Activated T-cell treated with anti-CD3 and anti-CD28 coated beads, Interleukin-2, amount 50 U/mL, for 1 hour (primary cell): Measurements from ENCODE around the gene LRRC17.

ENCODE experiments used
- DNase-seq: peaks from one replicate; pipeline ENCODE4 v3.0.0-alpha.2; 2020

LRRC17 gene, protein sequence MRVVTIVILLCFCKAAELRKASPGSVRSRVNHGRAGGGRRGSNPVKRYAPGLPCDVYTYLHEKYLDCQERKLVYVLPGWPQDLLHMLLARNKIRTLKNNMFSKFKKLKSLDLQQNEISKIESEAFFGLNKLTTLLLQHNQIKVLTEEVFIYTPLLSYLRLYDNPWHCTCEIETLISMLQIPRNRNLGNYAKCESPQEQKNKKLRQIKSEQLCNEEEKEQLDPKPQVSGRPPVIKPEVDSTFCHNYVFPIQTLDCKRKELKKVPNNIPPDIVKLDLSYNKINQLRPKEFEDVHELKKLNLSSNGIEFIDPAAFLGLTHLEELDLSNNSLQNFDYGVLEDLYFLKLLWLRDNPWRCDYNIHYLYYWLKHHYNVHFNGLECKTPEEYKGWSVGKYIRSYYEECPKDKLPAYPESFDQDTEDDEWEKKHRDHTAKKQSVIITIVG

DNA sequence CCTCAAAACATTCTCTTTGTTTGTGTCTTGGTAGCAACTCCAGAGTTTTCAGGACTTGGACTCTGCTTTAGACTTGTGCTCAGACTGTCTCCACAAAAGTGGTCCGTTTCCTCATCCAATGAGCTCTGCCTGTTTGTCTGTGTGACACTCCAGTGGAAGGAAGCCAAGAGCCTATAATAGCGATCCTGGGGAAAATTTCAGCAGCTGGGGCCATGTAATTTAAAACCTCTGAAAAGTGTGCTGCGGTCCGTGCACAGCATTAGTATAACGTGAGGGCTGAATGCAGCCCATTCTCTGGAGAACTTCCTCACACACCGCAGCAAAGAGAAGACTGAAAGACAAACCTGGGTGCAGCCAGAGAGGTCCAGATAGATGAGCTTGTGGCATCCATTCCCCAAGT lies at the start of gene LRRC17:
TSS of gene LRRC17 (plus strand) at position 259 of the 400 bp plus-strand sequence. CDS start 20,914 bp downstream, outside the sequence.
- no peak for DNase-seq

- DNase-seq: no peak
Observed at GRCh38 chr7:102864958-102865357, 47.8 kb upstream of the LRRC17 start.

- DNase-seq: no peak
Observed at GRCh38 chr7:102866535-102867215, 46.1 kb upstream of the LRRC17 start.

DNA sequence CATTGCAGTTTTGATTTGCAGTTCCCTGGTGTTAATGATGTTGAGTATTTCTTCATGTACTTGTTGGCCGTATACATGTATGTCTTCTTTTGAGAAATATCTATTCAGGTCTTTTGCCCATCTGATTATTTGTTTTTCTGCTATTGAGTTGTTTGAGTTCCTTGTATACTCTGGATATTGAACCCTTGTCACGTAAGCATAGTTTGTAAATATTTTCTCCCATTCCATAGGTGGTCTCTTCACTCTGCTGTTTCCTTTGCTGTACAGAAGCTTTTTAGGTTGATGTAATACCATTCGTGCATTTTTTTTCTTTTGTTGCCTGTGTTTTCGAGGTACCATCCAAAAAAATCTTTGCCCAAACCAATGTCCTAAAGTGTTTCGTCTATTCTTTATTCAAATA lies 43.6 kb upstream of the LRRC17 start:
- DNase-seq: no peak

DNA sequence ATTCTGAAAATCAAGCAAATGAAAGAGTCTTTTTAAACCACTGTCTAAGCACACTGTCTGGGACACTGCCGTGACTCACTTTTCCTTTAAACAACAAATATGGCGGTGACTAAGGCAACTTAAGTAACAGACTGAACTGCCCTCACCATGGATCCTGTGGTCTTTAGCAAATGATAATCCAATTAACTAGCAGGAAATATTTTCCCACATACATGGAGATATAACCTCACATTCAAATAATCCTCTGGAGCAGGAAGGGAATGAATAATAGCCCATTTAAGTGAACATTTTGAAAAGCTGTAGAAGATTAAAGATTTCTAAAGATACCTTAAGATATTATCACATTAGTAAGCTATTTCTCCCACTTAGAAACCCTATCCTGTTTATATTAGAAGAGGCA lies 40.3 kb upstream of the LRRC17 start:
- no peak for DNase-seq

- DNase-seq: no peak
Observed at GRCh38 chr7:102873470-102874165, 39.2 kb upstream of the LRRC17 start.

GRCh38 chr7:102874166-102874829 lies 38.5 kb upstream of the LRRC17 start:
- DNase-seq: no peak

DNA sequence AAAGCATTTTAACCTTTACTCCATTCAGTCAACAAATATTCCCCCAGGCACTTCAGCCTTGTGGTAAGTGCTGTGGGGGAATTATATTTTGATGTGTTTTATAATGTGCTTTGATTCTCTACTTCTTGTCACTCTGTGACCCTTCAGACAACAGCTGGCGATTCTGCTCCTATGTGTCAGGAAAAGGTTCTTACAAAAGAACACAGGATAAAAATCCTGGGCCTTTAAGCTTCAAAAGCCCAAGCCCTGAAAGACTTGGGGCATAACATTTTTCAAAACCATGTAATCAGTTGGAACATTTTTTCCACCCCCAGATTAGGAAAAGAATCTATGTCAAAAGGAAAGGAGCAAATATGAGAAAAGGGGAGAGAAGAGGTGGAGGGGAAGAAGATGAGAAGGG lies 37.8 kb upstream of the LRRC17 start:
- no peak for DNase-seq

DNA sequence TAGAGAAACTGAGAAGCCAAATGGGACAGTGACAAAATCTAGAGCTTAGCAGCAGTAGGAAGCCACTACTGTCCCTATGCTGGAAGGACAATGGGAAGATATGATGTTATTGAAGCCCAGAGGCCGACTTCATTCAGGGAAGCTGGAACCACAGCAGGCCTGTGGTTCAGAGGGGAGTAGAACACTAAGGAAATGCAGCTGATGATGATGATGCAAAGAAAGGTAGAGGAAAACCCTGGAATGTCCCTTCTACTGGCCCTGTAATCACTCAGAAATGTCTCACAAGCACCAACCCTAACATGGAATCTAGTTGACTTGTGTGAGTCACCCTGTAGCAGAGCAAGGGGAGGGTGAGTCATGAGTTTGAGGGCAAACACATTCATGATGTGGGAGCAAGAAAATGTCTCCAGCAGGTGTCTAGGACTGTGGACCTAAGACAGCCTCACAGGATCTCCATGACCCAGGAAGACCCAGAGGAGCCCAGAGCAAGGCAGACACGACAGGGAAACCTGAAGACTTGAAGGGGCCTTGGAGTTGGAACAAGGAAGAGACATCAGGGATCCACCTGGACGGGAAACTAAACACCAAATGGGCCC lies 37.0 kb upstream of the LRRC17 start:
- DNase-seq: no peak

DNA sequence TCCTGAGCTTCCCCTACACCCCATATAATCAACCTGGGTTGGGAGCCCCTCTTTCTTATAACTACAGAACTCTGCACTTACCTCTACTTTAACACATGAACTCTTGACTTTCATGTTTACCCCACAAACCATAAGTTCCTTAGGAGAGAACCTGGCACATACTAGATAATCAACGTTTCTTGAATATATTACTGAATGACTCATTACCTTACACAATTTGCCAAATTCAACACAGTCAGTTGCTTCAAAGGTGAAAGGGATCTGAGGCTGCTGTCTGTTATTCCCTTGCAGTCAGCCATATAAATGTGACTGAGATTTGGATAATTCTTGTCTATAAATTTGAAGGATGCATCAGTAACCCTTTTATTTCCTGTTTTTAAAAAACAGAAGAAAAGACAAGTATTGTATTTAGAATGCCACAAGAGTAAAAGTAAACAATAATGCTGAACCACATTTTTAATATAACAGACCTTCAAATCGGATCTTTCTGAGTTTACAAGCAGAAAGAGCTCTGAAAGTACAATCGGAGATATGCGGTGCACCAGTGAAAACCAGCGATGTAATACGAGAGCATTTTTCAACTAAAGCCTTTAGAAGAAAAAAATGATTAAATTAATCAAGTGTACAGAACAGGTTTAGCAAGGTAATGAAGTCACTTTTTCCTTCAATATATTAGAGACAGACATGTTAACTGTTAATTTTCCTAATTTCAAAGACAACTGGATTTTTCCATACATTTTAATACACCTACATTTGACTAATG lies 29.5 kb upstream of the LRRC17 start:
- DNase-seq: no peak

DNA sequence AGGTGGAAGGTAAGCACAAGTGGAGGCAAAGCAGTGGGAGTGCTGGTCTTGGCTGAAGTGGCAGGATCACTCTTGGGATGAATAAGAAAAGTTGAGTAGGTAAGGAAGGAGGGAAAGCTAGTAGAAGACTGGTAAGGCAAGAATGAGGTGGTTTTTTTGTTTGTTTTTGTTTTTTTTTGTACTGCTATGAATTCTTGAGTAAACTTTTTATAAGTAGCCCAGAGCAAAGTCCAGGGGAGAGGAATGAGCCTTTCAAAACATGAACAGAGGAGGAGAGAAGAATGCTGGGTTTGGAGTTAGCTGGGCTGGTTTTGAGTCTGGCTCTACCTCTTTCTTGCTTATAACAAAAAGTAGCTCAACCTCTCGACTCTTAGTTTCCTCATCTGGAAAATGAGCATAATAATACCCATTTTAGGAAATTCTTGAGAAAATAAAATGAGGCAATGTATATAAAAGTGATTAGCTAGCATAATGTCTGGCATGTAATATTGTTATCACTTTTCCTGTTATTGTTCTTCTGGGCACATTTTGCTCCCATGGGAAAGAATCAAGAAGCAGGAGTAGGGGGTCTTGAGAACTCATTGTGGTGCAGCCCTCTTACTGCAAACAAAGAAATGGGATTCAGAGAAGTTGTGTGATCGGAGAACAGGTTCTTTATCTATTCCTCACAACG lies 24.1 kb upstream of the LRRC17 start:
- DNase-seq: no peak

GRCh38 chr7:102889851-102890250 lies 22.9 kb upstream of the LRRC17 start:
- no peak for DNase-seq

GRCh38 chr7:102890292-102890970 lies 22.4 kb upstream of the LRRC17 start:
- DNase-seq: no peak

DNA sequence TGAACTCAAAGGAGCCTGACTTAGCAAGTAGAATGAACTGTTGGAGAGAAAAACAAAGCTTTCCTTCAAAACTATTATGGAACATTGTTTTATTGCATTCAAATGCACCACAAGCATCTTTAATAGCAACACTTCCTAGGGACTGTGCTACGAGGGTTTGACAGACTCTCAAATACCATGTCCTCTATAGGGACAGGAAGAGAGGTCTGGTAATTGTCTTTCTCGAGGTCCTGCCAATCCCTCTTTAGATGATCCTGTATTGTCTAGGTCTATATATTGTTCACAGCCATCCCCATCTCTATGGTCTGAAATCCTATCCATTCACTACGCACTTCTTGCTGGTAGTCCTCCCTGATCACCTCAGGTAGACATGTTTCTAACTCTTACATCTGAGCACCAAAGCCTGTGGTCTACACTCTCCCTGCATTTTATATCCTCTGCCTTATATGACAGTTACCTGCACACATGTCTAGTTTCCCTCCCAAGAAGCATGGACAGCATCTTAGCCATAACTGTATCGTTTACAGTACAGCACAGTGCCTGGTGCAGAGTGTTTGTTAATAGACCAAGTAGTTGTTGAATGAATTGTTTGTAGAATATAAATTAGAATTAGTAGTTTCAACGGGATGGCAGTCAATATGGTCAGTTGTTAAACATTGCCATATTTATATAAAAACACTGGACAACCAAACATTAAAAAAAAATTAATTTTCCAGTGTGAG lies 21.7 kb upstream of the LRRC17 start:
- DNase-seq: no peak

GRCh38 chr7:102891693-102892261 lies 21.0 kb upstream of the LRRC17 start:
- DNase-seq: no peak

DNA sequence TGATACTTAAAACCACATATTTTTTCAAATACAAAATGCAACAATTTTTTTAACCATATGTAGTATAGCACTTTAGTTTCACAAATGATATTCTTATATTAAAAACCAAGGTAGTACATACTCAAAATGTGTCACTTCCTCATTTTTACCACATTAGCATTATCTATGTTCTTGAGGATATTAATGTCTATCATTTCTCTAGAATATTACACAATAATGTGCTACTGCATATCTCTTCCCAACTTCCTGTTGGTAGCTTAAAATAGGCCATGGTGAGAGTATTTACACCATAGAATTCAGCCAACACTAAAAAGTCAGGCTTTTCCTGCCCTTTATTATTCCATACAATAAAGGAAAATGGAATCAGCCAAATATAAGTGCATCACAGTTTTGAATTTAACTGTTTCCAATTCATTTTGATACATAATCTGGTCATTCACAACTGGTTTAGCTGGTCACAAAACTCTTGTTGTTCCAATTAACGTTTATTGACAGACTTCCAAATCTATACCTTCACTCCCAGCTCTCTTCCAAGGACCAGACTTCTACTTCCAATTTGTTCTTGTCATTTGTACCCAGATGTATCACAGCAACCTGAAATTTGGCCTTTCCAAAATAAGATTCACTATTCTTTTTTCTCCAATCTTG lies 20.0 kb upstream of the LRRC17 start:
- no peak for DNase-seq

DNA sequence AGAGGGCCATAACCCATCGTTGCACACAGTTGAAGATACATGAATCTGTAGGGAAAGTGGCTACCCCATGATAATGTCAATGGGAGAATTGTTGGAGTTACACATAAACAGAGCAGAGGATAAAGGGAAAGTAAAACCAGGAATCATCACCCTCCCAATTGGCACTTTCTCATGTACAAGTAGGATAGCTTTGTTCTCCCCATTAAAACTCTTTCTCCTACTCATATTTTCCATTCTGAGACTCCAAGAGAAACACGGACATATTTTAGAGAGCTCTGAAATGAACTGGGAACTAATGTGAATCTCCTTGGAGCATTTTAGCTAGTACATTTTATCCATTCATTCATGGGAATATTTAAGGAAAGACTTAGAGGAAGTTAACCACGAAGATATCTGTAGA lies 17.2 kb upstream of the LRRC17 start:
- DNase-seq: no peak

DNA sequence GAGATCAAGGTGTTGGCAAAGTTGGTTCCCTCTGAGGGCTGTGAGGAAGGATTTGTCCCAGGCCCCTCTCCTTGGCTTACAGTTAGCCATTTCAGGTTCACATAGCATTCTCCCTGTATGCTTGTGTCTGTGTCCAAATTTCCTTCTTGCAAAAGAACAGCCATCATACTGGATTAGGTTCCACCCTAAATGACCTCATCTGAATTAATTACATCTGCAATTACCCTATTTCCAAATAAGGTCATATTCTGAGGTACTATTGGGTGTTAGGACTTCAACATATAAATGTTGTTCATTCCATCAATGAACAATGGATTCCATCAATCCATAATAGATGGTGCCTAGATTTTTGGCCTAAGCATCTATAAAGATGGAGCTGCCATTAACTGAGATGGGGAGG lies 16.2 kb upstream of the LRRC17 start:
- DNase-seq: no peak

DNA sequence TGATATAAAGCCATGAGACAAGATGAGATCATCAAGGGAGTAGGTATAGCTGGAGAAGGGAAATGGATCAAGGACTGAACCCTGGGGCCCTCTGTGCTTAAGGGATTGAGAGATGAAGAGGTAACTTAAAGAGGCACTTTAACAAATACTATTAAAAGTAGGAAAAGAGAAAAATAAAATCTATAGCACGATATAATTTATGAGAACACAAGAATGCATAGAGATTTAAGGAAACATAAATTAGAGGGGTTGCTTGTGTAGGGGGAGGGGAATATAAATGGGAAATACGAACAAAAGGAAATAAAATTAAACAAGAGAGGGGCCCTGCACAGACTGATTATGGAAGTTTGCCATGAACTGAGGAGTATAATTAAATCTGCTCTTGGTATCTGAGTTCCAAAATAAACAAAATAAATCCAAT lies 15.6 kb upstream of the LRRC17 start:
- no peak for DNase-seq
